Lower leg skin (tissue), 3 donors: ENCODE results near the gene SLFNL1.

ENCODE experiments used
- POLR2A ChIP-seq, 2 donors: fragments of 450-650 bp; IDR thresholded peaks; one replicate each; pipeline ENCODE4 v1.6.1; 2016 to 2017; ENCODE audit warnings: antibody characterized with exemption in 2 of 2, mild to moderate bottlenecking in 1 of 2, moderate library complexity in 1 of 2
- TF ChIP-seq, protein P1 (sequence below), 3 donors: fragments of 450-650 bp; IDR thresholded peaks; one replicate each; pipeline ENCODE4 v1.5.1; 2016; ENCODE audit warnings: antibody characterized with exemption in 3 of 3, mild to moderate bottlenecking in 3 of 3, moderate library complexity in 2 of 3

DNA sequence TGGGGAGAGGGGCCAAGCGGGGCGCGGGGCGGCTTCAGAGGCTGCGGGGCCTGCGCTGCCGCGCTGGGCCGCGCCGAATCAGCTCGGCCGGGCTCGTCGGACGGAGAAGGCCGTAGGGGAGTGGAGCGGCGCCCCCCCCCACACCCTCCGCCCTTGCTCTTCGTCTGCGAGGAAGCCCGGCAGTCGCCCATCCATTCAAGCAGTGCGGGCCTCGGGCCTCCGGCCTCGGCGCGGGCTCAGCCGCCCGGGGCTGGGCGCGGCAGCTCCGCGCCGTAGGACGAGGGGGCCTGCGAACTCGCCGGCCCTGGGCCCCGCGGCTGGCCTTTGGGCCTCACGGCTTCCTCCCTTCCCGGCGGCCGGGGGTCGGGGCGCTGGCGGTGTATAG is 41.5 kb downstream of the SLFNL1 start:
- no peak for TF ChIP-seq POLR2A (IDR thresholded peaks at IDR 0.05)
- TF ChIP-seq, protein P1, sequence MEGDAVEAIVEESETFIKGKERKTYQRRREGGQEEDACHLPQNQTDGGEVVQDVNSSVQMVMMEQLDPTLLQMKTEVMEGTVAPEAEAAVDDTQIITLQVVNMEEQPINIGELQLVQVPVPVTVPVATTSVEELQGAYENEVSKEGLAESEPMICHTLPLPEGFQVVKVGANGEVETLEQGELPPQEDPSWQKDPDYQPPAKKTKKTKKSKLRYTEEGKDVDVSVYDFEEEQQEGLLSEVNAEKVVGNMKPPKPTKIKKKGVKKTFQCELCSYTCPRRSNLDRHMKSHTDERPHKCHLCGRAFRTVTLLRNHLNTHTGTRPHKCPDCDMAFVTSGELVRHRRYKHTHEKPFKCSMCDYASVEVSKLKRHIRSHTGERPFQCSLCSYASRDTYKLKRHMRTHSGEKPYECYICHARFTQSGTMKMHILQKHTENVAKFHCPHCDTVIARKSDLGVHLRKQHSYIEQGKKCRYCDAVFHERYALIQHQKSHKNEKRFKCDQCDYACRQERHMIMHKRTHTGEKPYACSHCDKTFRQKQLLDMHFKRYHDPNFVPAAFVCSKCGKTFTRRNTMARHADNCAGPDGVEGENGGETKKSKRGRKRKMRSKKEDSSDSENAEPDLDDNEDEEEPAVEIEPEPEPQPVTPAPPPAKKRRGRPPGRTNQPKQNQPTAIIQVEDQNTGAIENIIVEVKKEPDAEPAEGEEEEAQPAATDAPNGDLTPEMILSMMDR (IDR thresholded peaks at IDR 0.05): no peak
